CD14-positive monocyte (primary cell): ENCODE measurements around the gene RASA2. TPM values are rescaled to one million over a fixed set of nuclear protein-coding genes. Genes with fewer than 3 reads are reported as not detected.

ENCODE experiments used
- DNase-seq, 3 donors: peaks; one replicate each; pipeline ENCODE4 v3.0.0-alpha.2; 2011 to 2022
- H2AFZ ChIP-seq: 2 replicates; pipeline ENCODE4 v1.6.0; 2012; ENCODE audit warnings: mild to moderate bottlenecking, low read depth, low read length, inconsistent platforms; ENCODE audit not compliant: insufficient read depth, poor library complexity, severe bottlenecking
- H3K27ac ChIP-seq, 2 donors: 1 replicate in 1 of 2; 2 replicates in 1 of 2; pipeline ENCODE4 v1.5.1; 2012 to 2013; ENCODE audit warnings: low read length in 2 of 2, control low read depth in 1 of 2, inconsistent platforms in 1 of 2, low read depth in 1 of 2, mild to moderate bottlenecking in 1 of 2
- H3K27me3 ChIP-seq, 2 donors: one replicate each; pipeline versions ENCODE4 v1.6.0 to v1.6.1; 2011 to 2013; ENCODE audit warnings: low read length in 2 of 2; ENCODE audit not compliant: control insufficient read depth in 2 of 2, insufficient read depth in 2 of 2
- H3K36me3 ChIP-seq, 2 donors: replicated peaks in 1 of 2; 1 replicate in 1 of 2; 2 replicates in 1 of 2; pipeline versions ENCODE4 v1.5.1 to v1.6.1; 2012 to 2013; ENCODE audit warnings: low read length in 2 of 2, control low read depth in 1 of 2, inconsistent platforms in 1 of 2, mild to moderate bottlenecking in 1 of 2; ENCODE audit not compliant: insufficient read depth in 2 of 2, control insufficient read depth in 1 of 2
- H3K4me1 ChIP-seq, 2 donors: 1 replicate in 1 of 2; 2 replicates in 1 of 2; pipeline versions ENCODE4 v1.5.1 to v1.6.1; 2012 to 2013; ENCODE audit warnings: low read length in 2 of 2, control low read depth in 1 of 2, inconsistent platforms in 1 of 2, mild to moderate bottlenecking in 1 of 2, moderate library complexity in 1 of 2; ENCODE audit not compliant: insufficient read depth in 2 of 2, control insufficient read depth in 1 of 2
- H3K4me2 ChIP-seq: replicated peaks from 2 replicates; pipeline ENCODE3; 2012; ENCODE audit warnings: low read length, moderate library complexity, mild to moderate bottlenecking; ENCODE audit not compliant: poor library complexity, severe bottlenecking; ENCODE audit errors: extremely low read depth
- H3K4me3 ChIP-seq, 3 experiments: fragments of 200-600 bp in 1 of 3; sonication (generic) in 1 of 3; replicated peaks in 1 of 3; 1 replicate in 2 of 3; 2 replicates in 1 of 3; pipeline ENCODE4 v1.5.1; 2011 to 2013; ENCODE audit warnings: low read length in 3 of 3, mild to moderate bottlenecking in 3 of 3, control low read depth in 2 of 3, low read depth in 2 of 3, inconsistent platforms in 1 of 3, moderate library complexity in 1 of 3
- H3K79me2 ChIP-seq: 2 replicates; pipeline ENCODE4 v1.6.0; 2012; ENCODE audit warnings: mild to moderate bottlenecking, control low read depth, inconsistent platforms, low read length, moderate library complexity; ENCODE audit not compliant: insufficient read depth
- H3K9ac ChIP-seq: 2 replicates; pipeline ENCODE4 v1.6.0; 2017; ENCODE audit warnings: low read length, mild to moderate bottlenecking; ENCODE audit not compliant: insufficient read depth, poor library complexity, severe bottlenecking
- H3K9me3 ChIP-seq, 2 donors: replicated peaks in 1 of 2; 1 replicate in 1 of 2; 2 replicates in 1 of 2; pipeline versions ENCODE4 v1.5.1 to v1.6.1; 2012 to 2013; ENCODE audit warnings: low read length in 2 of 2, control low read depth in 1 of 2; ENCODE audit not compliant: control insufficient read depth in 1 of 2, insufficient read depth in 1 of 2
- H4K20me1 ChIP-seq: 2 replicates; pipeline ENCODE4 v1.6.0; 2012; ENCODE audit warnings: mild to moderate bottlenecking, low read length, control low read depth, moderate library complexity; ENCODE audit not compliant: insufficient read depth
- H3K27ac Mint-ChIP-seq, 7 donors: one replicate each; pipeline ENCODE4 v1.8.0; 2020; ENCODE audit warnings: mild to moderate bottlenecking in 7 of 7, mixed read lengths in 7 of 7, moderate library complexity in 6 of 7, inconsistent platforms in 2 of 7
- H3K27me3 Mint-ChIP-seq, 3 donors: one replicate each; pipeline ENCODE4 v1.8.0; 2021 to 2022; ENCODE audit warnings: low read depth in 3 of 3, mild to moderate bottlenecking in 3 of 3, mixed read lengths in 3 of 3, moderate library complexity in 3 of 3, inconsistent platforms in 1 of 3
- H3K36me3 Mint-ChIP-seq, 2 donors: one replicate each; pipeline ENCODE4 v1.8.0; 2020; ENCODE audit warnings: mixed read lengths in 2 of 2, inconsistent platforms in 1 of 2, mild to moderate bottlenecking in 1 of 2
- H3K4me1 Mint-ChIP-seq: one replicate; pipeline ENCODE4 v1.8.0; 2020; ENCODE audit warnings: mild to moderate bottlenecking, mixed read lengths
- H3K4me3 Mint-ChIP-seq, 2 donors: one replicate each; pipeline ENCODE4 v1.8.0; 2020; ENCODE audit warnings: mild to moderate bottlenecking in 2 of 2, mixed read lengths in 2 of 2, moderate library complexity in 1 of 2
- H3K9me3 Mint-ChIP-seq, 7 donors: one replicate each; pipeline ENCODE4 v1.8.0; 2020 to 2022; ENCODE audit warnings: mixed read lengths in 7 of 7, mild to moderate bottlenecking in 6 of 7, moderate library complexity in 6 of 7, inconsistent platforms in 2 of 7
- CTCF ChIP-seq: fragments of 200-600 bp; IDR thresholded peaks from one replicate; pipeline ENCODE4 v1.8.0; 2022; ENCODE audit warnings: antibody characterized with exemption, mild to moderate bottlenecking
- WGBS: methylation state at CpG from one replicate; pipeline ENCODE4 v1.1.5; 2013; ENCODE audit warnings: missing lambda C conversion rate; ENCODE audit not compliant: insufficient coverage; 5-methylcytosine and 5-hydroxymethylcytosine counted together
- intact Hi-C, 2 donors: fragments of 100-400 bp; cut with micrococcal nuclease; formaldehyde crosslinking; loops; one replicate each; pipeline versions ENCODE4 v1.15.0 to v1.15.1; 2023
- polyA plus RNA-seq, 3 donors: library from polyadenylated mRNA; depleted of rRNA in 1 of 3; unstranded in 2 of 3; stranded (reverse) in 1 of 3; fragments of 300-500 nt in 2 of 3; fragments of >200 nt in 1 of 3; fragmentation: Illumina TruSeq in 2 of 3; gene quantifications; 1 replicate in 2 of 3; 2 replicates in 1 of 3; pipeline ENCODE4 v1.2.3, GENCODE V29; 2012 to 2021

Gene RASA2
- polyA plus RNA-seq, 3 donors: 7.0 to 13.5 (median 8.8) TPM

- no peaks in the 10 kb centered on the region for H4K20me1 ChIP-seq
- H3K36me3 Mint-ChIP-seq: peaks cover 0 to 2% of the 10 kb centered on the region in 2 donors
- intact Hi-C loops: no loop called here
- DNase-seq: no peak
- H3K79me2 ChIP-seq: no peaks in the 10 kb centered on the region
- peaks cover 0 to 12% (median 6%) of the 10 kb centered on the region in 7 donors for H3K9me3 Mint-ChIP-seq
- H3K4me1 ChIP-seq: peaks cover 2 to 12% of the 10 kb centered on the region in 2 donors
- H3K27ac Mint-ChIP-seq: no peak overlapping the region
- no peak overlapping the region for H2AFZ ChIP-seq
- no peak overlapping the region for H3K9ac ChIP-seq
- 100% methylated on average over 2 of the region's 4 CpGs for WGBS
- TF ChIP-seq CTCF: no peak
- H3K4me2 ChIP-seq: no peak overlapping the region
- H3K4me1 Mint-ChIP-seq: peaks cover 31% of the 10 kb centered on the region
- H3K27ac ChIP-seq: no peak overlapping the region
- no peaks in the 10 kb centered on the region for H3K36me3 ChIP-seq
- no peak overlapping the region for H3K4me3 ChIP-seq
- peaks cover 7% of the 10 kb centered on the region in 3 donors for H3K27me3 Mint-ChIP-seq
- H3K4me3 Mint-ChIP-seq: no peak overlapping the region
- H3K9me3 ChIP-seq: peaks cover 0 to 8% of the 10 kb centered on the region in 2 donors
- H3K27me3 ChIP-seq: peaks cover 2 to 7% of the 10 kb centered on the region in 2 donors
These were observed 167.0 kb downstream of the RASA2 start for GRCh38 chr3:141653847-141654246.

GRCh38 chr3:141655801-141656200, 169.0 kb downstream of the RASA2 start:
- H3K27me3 ChIP-seq: peaks cover 6 to 23% of the 10 kb centered on the region in 2 donors
- no peak overlapping the region for H3K4me3 ChIP-seq
- Mint-ChIP-seq H3K4me1 (peaks cover 46% of the 10 kb centered on the region), H3K9me3 (peaks cover 0 to 15% (median 5%) of the 10 kb centered on the region in 7 donors), H3K4me3 (no peak overlapping the region), H3K27me3 (peaks cover 17 to 27% (median 19%) of the 10 kb centered on the region in 3 donors), H3K36me3 (peaks cover 0 to 8% of the 10 kb centered on the region in 2 donors), H3K27ac (no peak overlapping the region)
- H3K36me3 ChIP-seq: no peaks in the 10 kb centered on the region
- no peak overlapping the region for H3K4me2 ChIP-seq
- TF ChIP-seq CTCF: no peak
- H3K9me3 ChIP-seq: peaks cover 0 to 6% of the 10 kb centered on the region in 2 donors
- 40% methylated on average over 1 of the region's 4 CpGs for WGBS
- no peak overlapping the region for H2AFZ ChIP-seq
- no peak overlapping the region for H3K27ac ChIP-seq
- peaks cover 16 to 32% of the 10 kb centered on the region in 2 donors for H3K4me1 ChIP-seq
- no peaks in the 10 kb centered on the region for H3K79me2 ChIP-seq
- intact Hi-C loops: no loop called here
- H3K9ac ChIP-seq: no peak overlapping the region
- no peak for DNase-seq
- no peaks in the 10 kb centered on the region for H4K20me1 ChIP-seq
